Measurements from ENCODE around the gene DPP9. TPM values are rescaled to one million over a fixed set of nuclear protein-coding genes. Genes with fewer than 3 reads are reported as not detected.
A peak's percentile ranks its signal among the peaks of the same experiment; 100 is the strongest.
"Not testable (repeated sequence)": the region's sequence is repeated elsewhere in the genome, so short reads cannot be mapped to it uniquely, and the experiment has no call there.

DPP9 gene
- polyA plus RNA-seq, 6 donors from 2014 or later: 15.6 to 36.0 (median 17.4) TPM

DNA sequence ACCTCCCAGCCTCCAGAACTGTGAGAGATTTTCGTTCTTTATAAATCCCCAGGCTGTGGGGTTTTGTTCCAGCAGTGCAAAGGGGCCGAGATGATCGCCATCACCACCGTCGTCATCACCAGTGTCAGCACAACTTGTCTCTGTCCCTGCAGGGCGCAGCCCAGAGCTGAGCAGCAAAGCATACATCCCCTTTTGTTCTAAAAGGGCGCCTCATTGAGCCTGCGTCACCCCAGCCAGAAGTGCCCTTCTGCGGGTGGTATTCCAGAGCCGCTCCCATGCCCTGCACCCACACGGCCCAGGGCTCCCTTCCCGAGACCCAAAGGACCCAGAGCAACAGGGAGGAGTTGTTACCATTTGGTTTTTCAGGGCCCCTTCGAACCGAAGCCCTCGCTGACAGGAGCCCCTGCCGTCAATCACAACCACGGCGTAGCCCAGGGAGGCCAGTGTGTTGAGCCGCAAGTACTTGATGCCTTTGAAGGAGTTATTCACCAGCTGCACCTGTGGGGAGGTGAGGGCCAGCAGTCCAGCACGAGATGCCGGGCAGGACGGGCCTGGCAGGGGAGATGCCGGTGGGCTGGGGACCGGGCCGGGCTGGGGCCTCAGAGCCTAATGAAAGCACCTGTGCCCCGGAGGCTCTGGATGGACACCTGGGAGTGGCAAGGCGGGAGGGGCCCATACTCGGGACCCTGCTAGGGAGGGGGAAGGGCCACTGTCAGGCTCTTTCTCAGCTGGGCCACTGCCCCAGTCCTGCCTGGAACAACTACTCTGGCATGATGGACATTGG, 39.1 kb downstream of the DPP9 start:
- no peaks in the 10 kb centered on the region for H3K9me3 Mint-ChIP-seq
- DNase-seq (no peak), ATAC-seq (ENCODE audit: low read depth in 2 of 2) (no peak)
- H3K27me3 Mint-ChIP-seq: no peaks in the 10 kb centered on the region
- no peaks in the 10 kb centered on the region for H3K36me3 Mint-ChIP-seq
- H3K27ac Mint-ChIP-seq: peak overlapping the region in 3 of 6 donors; percentile 12 to 43 (median 42)
- H3K4me1 Mint-ChIP-seq: peaks cover 0 to 6% (median 0%) of the 10 kb centered on the region in 3 donors
- H3K4me3 Mint-ChIP-seq: no peak overlapping the region

DNA sequence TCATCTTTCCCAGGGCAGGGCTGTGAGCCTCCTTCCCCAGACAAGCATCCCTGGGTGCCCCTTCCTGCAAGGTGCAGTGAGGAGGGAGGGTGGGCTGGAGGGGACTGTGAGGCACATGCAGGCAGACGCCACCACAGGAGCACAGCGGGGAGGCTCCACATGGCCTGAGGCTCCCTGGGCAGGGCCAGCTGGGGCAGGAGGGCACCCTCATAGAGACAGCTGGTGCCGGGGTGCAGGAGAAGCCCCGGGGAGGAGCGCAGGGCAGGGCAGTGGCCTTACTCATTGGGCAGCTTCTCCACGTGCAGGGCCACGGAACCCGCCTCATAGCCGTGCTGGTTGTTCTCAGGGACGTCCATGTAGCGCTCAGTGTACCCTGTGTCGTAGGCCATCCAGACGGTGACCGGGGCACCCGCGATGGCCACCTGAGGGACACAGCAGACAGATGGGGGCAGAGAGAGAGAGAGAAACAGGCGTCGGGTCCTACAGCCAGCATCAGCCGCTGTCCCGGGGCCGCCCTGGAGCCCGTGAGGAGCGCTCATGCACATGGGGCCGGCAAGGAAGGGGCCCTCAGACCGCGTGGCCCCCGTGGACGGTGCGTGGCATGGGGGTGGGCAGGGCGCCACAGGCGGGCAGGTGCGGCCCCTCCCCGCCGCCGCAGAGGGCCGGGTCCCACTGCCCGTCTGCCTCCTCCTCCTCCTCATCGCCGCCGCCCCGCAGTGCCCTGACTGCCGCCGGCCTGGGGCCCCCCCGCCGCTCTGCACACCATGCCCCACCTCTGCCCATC, 41.0 kb downstream of the DPP9 start:
- Mint-ChIP-seq H3K27me3 (no peaks in the 10 kb centered on the region), H3K9me3 (no peaks in the 10 kb centered on the region), H3K4me3 (no peak overlapping the region), H3K36me3 (no peaks in the 10 kb centered on the region), H3K4me1 (peaks cover 0 to 6% (median 0%) of the 10 kb centered on the region in 3 donors), H3K27ac (peak overlapping the region in 1 of 6 donors; percentile 57)
- no peak for DNase-seq
- ATAC-seq (ENCODE audit: low read depth in 2 of 2): no peak

DNA sequence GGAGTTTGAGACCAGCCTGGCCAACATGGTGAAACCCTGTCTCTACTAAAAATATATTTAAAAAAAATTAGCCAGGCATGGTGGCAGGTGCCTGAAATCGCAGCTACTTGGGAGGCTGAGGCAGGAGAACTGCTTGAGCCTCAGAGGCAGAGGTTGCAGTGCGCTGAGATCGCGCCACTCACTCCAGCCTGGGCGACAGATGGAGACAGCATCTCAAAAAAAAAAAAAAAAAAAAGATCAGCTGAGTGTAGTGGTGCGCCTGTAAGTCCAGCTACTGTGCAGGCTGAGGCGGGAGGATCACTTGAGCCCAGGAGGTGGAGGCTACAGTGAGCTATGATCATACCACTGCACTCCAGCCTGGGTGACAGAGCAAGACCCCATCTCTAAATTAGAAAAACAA, 43.6 kb downstream of the DPP9 start:
- not testable (repeated sequence) for H3K9me3 Mint-ChIP-seq; H3K27me3 Mint-ChIP-seq; H3K36me3 Mint-ChIP-seq; H3K4me1 Mint-ChIP-seq; H3K4me3 Mint-ChIP-seq; DNase-seq; ATAC-seq (ENCODE audit: low read depth in 2 of 2)
- H3K27ac Mint-ChIP-seq: peak overlapping the region in 1 of 6 donors; percentile 22

DNA sequence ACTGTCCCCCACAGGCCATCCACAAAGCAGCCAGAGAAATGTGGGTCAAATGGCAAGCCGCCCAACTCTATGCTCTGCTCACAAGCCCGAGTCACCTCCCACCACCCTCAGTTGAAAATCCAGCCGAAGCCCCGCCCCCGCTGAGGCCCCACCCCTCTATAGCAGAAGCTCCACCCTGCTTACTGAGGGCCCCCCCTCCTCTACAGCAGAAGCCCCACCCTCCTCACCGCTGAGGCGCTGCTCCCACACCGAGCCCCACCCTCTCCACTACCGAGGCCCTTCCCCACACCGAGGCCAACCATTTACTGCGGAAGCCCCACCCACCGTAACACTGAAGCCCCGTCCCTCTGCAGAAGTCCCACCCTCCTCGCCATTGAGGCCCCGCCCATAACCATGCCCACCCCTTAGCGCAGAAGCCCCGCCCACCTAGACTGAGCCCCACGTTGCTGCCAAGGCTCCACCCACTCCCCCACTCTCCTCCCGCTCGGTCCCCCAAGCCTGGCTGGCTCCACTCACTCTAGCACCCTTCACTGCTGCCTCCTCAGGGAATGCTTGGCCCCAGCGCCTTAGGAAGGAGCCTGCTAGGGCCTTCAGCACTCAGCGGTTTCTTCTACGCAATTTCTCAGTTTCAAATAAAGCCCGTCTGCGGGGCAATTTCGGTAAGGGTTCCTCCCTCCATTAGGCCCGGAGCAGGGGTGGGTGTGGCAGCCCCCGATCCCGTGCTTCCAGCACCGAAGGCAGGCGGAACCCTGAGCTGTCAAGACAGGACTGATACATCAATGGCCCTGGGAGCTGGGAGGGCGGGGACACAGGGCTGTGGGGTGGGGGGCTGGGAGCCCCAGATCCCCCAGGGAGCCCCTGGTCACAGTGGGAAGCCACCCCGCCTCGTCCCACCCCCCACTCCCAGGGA, 44.5 kb downstream of the DPP9 start:
- DNase-seq (no peak), ATAC-seq (ENCODE audit: low read depth in 2 of 2) (peak in 1 of 2 donors; percentile 34)
- H3K4me3 Mint-ChIP-seq: no peak overlapping the region
- peaks cover 0 to 6% (median 0%) of the 10 kb centered on the region in 3 donors for H3K4me1 Mint-ChIP-seq
- no peaks in the 10 kb centered on the region for H3K27me3 Mint-ChIP-seq
- no peaks in the 10 kb centered on the region for H3K36me3 Mint-ChIP-seq
- H3K9me3 Mint-ChIP-seq: no peaks in the 10 kb centered on the region
- no peak overlapping the region for H3K27ac Mint-ChIP-seq

DNA sequence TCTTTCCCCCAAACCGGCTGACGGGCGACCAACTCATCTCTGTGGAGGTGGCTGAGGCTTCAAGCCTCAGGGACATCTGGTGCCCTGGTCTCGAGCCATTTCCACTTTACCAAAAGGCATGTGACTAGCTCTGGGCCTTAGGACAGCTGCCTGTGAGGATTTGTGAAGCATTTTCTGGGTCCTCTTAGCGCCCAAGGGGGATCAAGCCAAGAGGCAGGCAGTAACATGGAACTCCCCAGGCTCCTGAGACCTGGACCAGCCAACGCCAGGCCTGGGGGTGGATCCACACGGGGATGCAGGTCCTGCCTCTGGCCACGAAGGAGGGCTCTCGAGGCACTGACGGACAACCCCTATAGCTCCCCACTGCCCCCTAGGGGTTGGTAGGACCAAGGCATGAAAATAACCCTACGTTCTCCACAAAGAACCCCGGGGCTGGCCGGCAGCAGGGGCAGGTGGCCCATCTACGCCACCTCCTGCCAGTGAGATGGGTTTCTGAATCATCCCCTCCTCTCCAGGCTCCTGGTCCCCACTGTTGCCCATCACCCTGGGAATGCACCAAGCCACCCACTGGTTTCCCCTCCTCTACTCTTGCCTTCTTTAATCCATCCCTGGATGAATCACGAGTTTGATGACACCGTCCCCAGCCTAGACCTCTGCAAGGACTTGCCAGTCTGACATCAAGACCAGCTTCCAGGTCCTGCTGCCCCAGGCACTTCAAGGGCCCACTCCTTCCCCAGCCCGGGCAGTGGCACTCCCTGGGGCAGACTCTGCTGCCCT, 46.5 kb downstream of the DPP9 start:
- Mint-ChIP-seq H3K4me1 (no peaks in the 10 kb centered on the region), H3K9me3 (no peaks in the 10 kb centered on the region), H3K4me3 (no peak overlapping the region), H3K36me3 (no peaks in the 10 kb centered on the region), H3K27ac (peak overlapping the region in 1 of 6 donors; percentile 60), H3K27me3 (no peaks in the 10 kb centered on the region)
- no peak for ATAC-seq (ENCODE audit: low read depth in 2 of 2)
- DNase-seq: no peak

DNA sequence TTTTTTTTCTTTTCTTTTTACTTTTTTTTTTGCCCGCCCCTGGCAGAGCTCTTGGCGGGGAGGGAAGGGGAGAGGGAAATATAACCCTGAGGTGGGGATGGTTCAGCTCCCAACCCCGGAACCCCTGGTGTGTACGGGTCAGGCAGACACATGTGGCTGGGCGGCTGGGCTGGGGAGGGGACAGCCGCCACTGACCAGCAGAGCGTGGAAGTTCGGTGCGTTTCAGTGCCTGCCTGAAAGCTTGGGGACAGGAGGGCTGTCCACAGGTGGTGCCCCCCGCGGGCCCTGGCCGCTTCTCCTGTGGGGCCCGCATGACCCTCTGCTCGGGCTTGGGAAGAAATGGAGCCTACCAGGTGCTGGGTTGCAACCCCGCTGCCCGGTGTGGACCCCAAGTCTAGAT, 48.3 kb downstream of the DPP9 start:
- H3K4me3 Mint-ChIP-seq: no peak overlapping the region
- H3K9me3 Mint-ChIP-seq: no peaks in the 10 kb centered on the region
- no peaks in the 10 kb centered on the region for H3K27me3 Mint-ChIP-seq
- DNase-seq: no peak
- H3K36me3 Mint-ChIP-seq: no peaks in the 10 kb centered on the region
- H3K27ac Mint-ChIP-seq: no peak overlapping the region
- ATAC-seq (ENCODE audit: low read depth in 2 of 2): no peak
- H3K4me1 Mint-ChIP-seq: peaks cover 0 to 3% (median 2%) of the 10 kb centered on the region in 3 donors

DNA sequence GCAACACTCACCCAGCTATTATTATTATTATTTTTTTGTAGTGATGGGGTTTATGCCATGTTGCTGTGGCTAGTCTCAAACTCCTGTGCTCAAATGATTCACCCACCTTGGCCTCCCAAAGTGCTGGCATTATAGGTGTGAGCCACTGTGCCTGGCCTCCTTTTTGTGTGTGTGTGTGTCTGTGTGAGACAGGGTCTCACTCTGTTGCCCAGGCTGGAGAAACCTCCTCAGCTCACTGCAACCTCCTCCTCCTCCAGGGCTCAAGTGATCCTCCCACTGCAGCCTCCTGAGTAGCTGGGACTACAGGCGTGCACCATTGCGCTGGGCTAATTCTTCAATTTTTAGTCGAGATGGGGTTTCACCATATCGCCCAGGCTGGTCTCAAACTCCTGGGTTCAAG, 49.9 kb downstream of the DPP9 start:
- peaks cover 3 to 14% (median 11%) of the 10 kb centered on the region in 3 donors for H3K4me1 Mint-ChIP-seq
- no peak for DNase-seq
- H3K36me3 Mint-ChIP-seq: no peaks in the 10 kb centered on the region
- no peak overlapping the region for H3K4me3 Mint-ChIP-seq
- H3K27ac Mint-ChIP-seq: peak overlapping the region in 3 of 6 donors; percentile 49 to 70 (median 57)
- no peaks in the 10 kb centered on the region for H3K27me3 Mint-ChIP-seq
- H3K9me3 Mint-ChIP-seq: no peaks in the 10 kb centered on the region
- no peak for ATAC-seq (ENCODE audit: low read depth in 2 of 2)

DNA sequence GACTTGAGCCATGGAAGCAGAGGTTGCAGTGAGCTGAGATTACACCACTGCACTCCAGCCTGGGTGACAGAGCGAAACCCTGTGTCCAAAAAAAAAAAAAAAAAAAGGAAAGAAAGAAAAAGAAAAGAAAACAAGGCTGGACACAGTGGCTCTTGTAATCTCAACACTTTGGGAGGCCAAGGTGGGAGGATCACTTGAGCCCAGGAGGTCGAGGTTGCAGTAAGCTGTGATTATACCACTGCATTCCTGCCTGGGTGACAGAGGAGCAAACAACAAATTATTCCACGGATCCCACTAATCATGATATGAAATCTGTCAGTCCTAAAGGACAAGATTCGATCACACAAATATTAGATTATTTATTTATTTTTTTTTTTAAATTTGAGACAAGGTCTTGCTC, 50.4 kb downstream of the DPP9 start:
- ATAC-seq (ENCODE audit: low read depth in 2 of 2): no peak
- Mint-ChIP-seq H3K27me3 (no peaks in the 10 kb centered on the region), H3K9me3 (no peaks in the 10 kb centered on the region), H3K27ac (peak overlapping the region in 3 of 6 donors; percentile 31 to 87 (median 81)), H3K4me3 (no peak overlapping the region), H3K4me1 (peaks cover 6 to 18% (median 16%) of the 10 kb centered on the region in 3 donors), H3K36me3 (no peaks in the 10 kb centered on the region)
- no peak for DNase-seq

DNA sequence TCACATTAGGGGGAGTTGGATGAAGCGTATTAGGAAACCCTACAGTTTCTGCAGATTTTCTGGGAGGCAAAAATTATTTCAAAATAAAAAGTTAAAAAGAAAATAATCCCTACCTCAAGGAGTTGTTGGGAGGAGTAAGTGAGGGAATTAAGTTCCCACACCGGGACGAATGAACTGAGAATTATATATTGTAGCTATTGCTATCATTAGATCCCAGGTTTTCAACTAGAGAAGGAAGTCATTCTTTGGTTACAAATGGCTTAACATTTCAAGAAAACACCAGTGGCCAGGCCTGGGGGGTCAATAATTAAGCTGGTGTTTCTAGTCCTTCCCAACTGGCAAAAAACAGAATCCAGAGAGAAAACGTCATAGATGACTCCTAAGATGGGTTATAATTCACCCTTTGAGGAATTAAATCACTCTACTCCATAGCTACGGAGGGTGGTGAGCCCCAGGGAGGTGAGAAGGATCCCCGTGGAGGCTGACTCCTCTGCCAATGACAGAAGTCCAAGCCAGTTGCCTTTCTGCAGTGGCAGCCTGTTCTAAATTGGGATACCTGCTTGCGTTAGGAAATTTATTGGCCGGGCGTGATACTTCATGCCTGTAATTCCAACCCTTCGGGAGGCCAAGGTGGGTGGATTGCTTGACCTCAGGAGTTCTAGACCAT, 52.3 kb downstream of the DPP9 start:
- Mint-ChIP-seq H3K9me3 (no peaks in the 10 kb centered on the region), H3K36me3 (no peaks in the 10 kb centered on the region), H3K4me3 (peak overlapping the region in 7 of 8 donors; percentile 30 to 89 (median 69)), H3K27ac (peak overlapping the region in 1 of 6 donors; percentile 90), H3K4me1 (peaks cover 7 to 25% (median 19%) of the 10 kb centered on the region in 3 donors), H3K27me3 (no peaks in the 10 kb centered on the region)
- ATAC-seq (ENCODE audit: low read depth in 2 of 2): no peak
- no peak for DNase-seq

DNA sequence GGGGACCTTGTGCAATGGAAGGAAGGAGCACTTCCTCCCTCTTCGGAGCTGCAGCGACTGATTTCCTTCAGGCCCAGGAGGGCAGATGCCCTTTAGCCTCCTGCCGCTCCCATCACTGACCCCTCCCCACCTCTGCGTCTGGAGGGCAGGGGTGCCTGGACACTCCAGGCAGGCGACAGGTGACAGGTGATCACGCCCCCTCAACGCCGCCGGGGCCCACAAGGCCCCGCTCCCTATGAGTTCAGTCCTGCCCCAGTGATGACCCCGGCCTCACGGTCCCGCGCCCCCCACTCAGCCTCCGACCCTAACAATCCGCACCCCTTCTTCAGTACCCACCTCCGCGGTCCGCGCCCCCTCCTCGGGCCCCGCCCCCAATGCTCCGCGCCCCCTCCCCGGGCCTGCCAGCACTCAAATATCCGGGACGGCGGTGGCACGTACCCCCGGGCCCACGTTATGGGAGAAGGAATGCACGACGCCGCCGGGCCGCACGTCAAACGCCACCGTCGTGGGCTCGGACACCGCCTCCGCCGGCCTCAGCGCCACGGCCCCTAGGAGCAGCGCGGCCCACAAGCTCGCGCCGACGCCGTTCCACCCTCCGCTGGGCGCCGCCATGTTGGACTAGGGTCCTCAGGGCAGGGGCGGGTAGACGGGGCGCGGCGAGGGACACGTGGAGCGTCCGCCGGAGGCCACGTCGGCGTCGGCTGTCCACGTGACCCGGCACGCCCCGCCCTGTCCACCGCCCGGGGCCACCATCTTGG, 53.7 kb downstream of the DPP9 start, which contains the start of gene MYDGF:
Gene MYDGF (minus strand): TSS at position 620 of the 758 bp plus-strand sequence. CDS start 8 bp downstream, at position 612.
- H3K27me3 Mint-ChIP-seq: no peaks in the 10 kb centered on the region
- no peaks in the 10 kb centered on the region for H3K36me3 Mint-ChIP-seq
- H3K9me3 Mint-ChIP-seq: no peaks in the 10 kb centered on the region
- DNase-seq: peak; percentile 89
- peaks cover 7 to 27% (median 21%) of the 10 kb centered on the region in 3 donors for H3K4me1 Mint-ChIP-seq
- H3K4me3 Mint-ChIP-seq: peak within 1 kb of the TSS; percentile 84 to 96 (median 89)
- peak; percentile 98 to 99 for ATAC-seq (ENCODE audit: low read depth in 2 of 2)
- peak within 1 kb of the TSS; percentile 28 to 91 (median 82) for H3K27ac Mint-ChIP-seq

DNA sequence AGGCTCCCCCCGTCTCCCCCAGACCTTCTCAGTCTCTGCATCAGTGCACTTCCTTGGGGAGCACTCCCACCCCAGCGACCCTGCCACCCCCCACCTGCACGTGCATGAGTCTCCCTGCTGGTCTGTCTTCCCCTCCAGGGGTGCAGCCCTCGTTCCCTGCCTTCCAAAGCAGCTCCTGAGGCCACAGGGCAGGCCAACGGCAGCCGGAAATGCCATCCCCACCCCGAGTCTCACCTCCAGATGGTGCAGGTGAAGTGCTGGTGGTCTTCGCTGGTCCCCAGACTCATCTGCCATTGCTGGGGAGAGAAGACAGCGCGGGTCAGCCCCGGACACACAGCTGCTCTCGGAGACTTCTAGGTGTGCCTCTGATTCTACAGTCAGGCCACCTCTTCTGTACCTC, 59.0 kb downstream of the DPP9 start:
- no peak overlapping the region for H3K4me3 Mint-ChIP-seq
- no peak for DNase-seq
- no peaks in the 10 kb centered on the region for H3K9me3 Mint-ChIP-seq
- H3K27ac Mint-ChIP-seq: no peak overlapping the region
- peaks cover 9 to 26% (median 25%) of the 10 kb centered on the region in 3 donors for H3K4me1 Mint-ChIP-seq
- peaks cover 3 to 4% of the 10 kb centered on the region in 2 donors for H3K36me3 Mint-ChIP-seq
- no peaks in the 10 kb centered on the region for H3K27me3 Mint-ChIP-seq
- ATAC-seq (ENCODE audit: low read depth in 2 of 2): no peak

All from naive B cell (primary cell).